ENCODE measurements around the gene CCNDBP1.
"Not testable (repeated sequence)": the region's sequence is repeated elsewhere in the genome, so short reads cannot be mapped to it uniquely, and the experiment has no call there.

Gene CCNDBP1

GRCh38 chr15:43153269-43153668 lies 31.9 kb upstream of the CCNDBP1 start:
- H3K9me2 ChIP-seq (replicated peaks; ENCODE audit: control insufficient read depth, low read length), result no peaks in the 10 kb centered on the region
- no peak overlapping the region for H3K4me3 ChIP-seq (ENCODE audit: low read length)
- H3K9me3 ChIP-seq (ENCODE audit: control insufficient read depth, insufficient read depth, low read length), result no peaks in the 10 kb centered on the region
- no peaks in the 10 kb centered on the region for H3K27me3 ChIP-seq (ENCODE audit: control insufficient read depth, low read length)
- H3K4me2 ChIP-seq (ENCODE audit: low read length), result no peak overlapping the region
- H3F3A ChIP-seq (ENCODE audit: control insufficient read depth, insufficient read depth), result 0 out of 2 replicates have a peak, but pooled peaks cover 5% of the 10 kb centered on the region
- H3K27ac ChIP-seq (ENCODE audit: low read depth, low read length), result no peak overlapping the region
- peaks cover 91% of the 10 kb centered on the region for H3K36me3 ChIP-seq (ENCODE audit: control insufficient read depth, low read length)
- H3K79me2 ChIP-seq (ENCODE audit: control insufficient read depth, low read length), result no peaks in the 10 kb centered on the region
- no peaks in the 10 kb centered on the region for H3K4me1 ChIP-seq (ENCODE audit: control insufficient read depth, low read length)
- H4K20me1 ChIP-seq (ENCODE audit: control insufficient read depth, insufficient read depth, low read depth, low read length), result no peaks in the 10 kb centered on the region
- TF ChIP-seq, protein P1, sequence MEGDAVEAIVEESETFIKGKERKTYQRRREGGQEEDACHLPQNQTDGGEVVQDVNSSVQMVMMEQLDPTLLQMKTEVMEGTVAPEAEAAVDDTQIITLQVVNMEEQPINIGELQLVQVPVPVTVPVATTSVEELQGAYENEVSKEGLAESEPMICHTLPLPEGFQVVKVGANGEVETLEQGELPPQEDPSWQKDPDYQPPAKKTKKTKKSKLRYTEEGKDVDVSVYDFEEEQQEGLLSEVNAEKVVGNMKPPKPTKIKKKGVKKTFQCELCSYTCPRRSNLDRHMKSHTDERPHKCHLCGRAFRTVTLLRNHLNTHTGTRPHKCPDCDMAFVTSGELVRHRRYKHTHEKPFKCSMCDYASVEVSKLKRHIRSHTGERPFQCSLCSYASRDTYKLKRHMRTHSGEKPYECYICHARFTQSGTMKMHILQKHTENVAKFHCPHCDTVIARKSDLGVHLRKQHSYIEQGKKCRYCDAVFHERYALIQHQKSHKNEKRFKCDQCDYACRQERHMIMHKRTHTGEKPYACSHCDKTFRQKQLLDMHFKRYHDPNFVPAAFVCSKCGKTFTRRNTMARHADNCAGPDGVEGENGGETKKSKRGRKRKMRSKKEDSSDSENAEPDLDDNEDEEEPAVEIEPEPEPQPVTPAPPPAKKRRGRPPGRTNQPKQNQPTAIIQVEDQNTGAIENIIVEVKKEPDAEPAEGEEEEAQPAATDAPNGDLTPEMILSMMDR (IDR thresholded peaks at IDR 0.05; ENCODE audit: low read depth, low read length, poor library complexity, severe bottlenecking), result no peak
- no peak for TF ChIP-seq EZH2phosphoT487 (IDR thresholded peaks at IDR 0.05; ENCODE audit: borderline replicate concordance, low read length)

- Histone ChIP-seq H3K27ac (ENCODE audit: low read depth, low read length) (no peak overlapping the region), H3K9me3 (ENCODE audit: control insufficient read depth, insufficient read depth, low read length) (no peaks in the 10 kb centered on the region), H3K36me3 (ENCODE audit: control insufficient read depth, low read length) (peaks cover 56% of the 10 kb centered on the region), H3F3A (ENCODE audit: control insufficient read depth, insufficient read depth) (no peaks in the 10 kb centered on the region), H3K79me2 (ENCODE audit: control insufficient read depth, low read length) (no peaks in the 10 kb centered on the region), H3K4me2 (ENCODE audit: low read length) (no peak overlapping the region), H4K20me1 (ENCODE audit: control insufficient read depth, insufficient read depth, low read depth, low read length) (no peaks in the 10 kb centered on the region), H3K4me3 (ENCODE audit: low read length) (no peak overlapping the region), H3K4me1 (ENCODE audit: control insufficient read depth, low read length) (no peaks in the 10 kb centered on the region), H3K27me3 (ENCODE audit: control insufficient read depth, low read length) (no peaks in the 10 kb centered on the region), H3K9me2 (replicated peaks; ENCODE audit: control insufficient read depth, low read length) (no peaks in the 10 kb centered on the region)
- TF ChIP-seq, protein P1 (IDR thresholded peaks at IDR 0.05; ENCODE audit: low read depth, low read length, poor library complexity, severe bottlenecking), result no peak
- no peak for TF ChIP-seq EZH2phosphoT487 (IDR thresholded peaks at IDR 0.05; ENCODE audit: borderline replicate concordance, low read length)
Observed at GRCh38 chr15:43165801-43166325, 19.3 kb upstream of the CCNDBP1 start.

DNA sequence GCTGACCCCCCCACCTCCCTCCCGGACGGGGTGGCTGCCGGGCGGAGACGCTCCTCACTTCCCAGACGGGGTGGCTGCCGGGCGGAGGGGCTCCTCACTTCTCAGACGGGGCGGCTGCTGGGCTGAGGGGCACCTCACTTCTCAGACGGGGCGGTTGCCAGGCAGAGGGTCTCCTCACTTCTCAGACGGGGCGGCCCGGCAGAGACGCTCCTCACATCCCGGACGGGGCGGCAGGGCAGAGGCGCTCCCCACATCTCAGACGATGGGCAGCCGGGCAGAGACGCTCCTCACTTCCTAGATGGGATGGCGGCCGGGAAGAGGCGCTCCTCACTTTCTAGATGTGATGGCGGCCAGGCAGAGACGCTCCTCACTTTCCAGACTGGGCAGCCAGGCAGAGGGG lies 17.9 kb upstream of the CCNDBP1 start:
- H3K27me3 ChIP-seq (ENCODE audit: control insufficient read depth, low read length), result not testable (repeated sequence)

DNA sequence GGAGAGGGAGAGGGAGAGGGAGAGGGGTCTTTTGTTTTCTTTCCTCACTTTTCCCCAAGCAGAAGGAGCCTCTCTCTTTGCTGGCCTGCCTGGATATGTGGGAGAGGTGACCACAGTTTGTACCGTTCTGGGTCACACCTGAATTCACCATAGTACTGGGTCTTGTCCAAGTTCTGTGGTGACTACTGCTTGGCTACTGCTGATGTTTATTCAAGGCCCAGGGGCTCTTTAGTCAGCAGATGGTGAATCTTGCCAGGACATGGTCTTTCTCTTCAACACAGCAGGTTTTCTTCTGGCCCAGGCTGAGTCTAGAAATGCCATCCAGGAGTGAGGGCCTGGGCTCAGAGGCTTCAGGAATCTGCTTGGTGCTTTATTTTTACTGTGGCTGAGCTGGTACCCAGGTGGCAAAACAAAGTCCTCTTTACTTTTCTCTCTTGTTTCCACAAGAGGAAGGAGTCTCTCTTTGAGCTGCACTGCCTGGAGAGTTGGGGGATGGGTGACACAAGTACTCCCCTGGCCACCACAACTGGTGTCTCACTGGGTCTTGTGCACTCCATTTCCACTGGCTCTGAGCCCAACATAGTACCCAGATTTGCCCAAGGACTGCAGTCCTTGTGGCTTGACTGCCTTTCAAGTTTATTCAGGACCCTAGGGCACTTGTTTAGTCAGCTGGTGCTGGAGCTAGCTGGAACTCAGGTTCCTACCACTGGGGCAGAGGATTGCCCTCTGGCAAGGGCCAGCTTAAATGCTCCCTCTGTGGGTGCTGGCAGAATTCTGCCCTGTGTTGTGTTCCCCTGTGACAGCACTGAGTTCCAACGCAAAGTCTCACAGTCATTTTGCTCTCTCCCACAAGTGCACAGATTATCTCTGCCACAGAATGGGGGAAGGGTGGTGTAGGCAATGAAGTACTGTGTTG lies 16.8 kb upstream of the CCNDBP1 start:
- H3K27ac ChIP-seq (ENCODE audit: low read depth, low read length), result no peak overlapping the region
- no peaks in the 10 kb centered on the region for H3K27me3 ChIP-seq (ENCODE audit: control insufficient read depth, low read length)
- H3K4me1 ChIP-seq (ENCODE audit: control insufficient read depth, low read length), result no peaks in the 10 kb centered on the region
- TF ChIP-seq, protein P1 (IDR thresholded peaks at IDR 0.05; ENCODE audit: low read depth, low read length, poor library complexity, severe bottlenecking), result no peak
- TF ChIP-seq EZH2phosphoT487 (IDR thresholded peaks at IDR 0.05; ENCODE audit: borderline replicate concordance, low read length), result no peak
- H3F3A ChIP-seq (ENCODE audit: control insufficient read depth, insufficient read depth), result no peaks in the 10 kb centered on the region
- H3K79me2 ChIP-seq (ENCODE audit: control insufficient read depth, low read length), result no peaks in the 10 kb centered on the region
- no peak overlapping the region for H3K4me2 ChIP-seq (ENCODE audit: low read length)
- no peaks in the 10 kb centered on the region for H3K9me3 ChIP-seq (ENCODE audit: control insufficient read depth, insufficient read depth, low read length)
- no peaks in the 10 kb centered on the region for H4K20me1 ChIP-seq (ENCODE audit: control insufficient read depth, insufficient read depth, low read depth, low read length)
- no peaks in the 10 kb centered on the region for H3K9me2 ChIP-seq (replicated peaks; ENCODE audit: control insufficient read depth, low read length)
- peaks cover 60% of the 10 kb centered on the region for H3K36me3 ChIP-seq (ENCODE audit: control insufficient read depth, low read length)
- no peak overlapping the region for H3K4me3 ChIP-seq (ENCODE audit: low read length)

More for the DNA sequence above, 17.9 kb upstream of the CCNDBP1 start:
- H3K79me2 ChIP-seq (ENCODE audit: control insufficient read depth, low read length); H3K9me3 ChIP-seq (ENCODE audit: control insufficient read depth, insufficient read depth, low read length); H4K20me1 ChIP-seq (ENCODE audit: control insufficient read depth, insufficient read depth, low read depth, low read length); H3F3A ChIP-seq (ENCODE audit: control insufficient read depth, insufficient read depth); H3K27ac ChIP-seq (ENCODE audit: low read depth, low read length); H3K4me3 ChIP-seq (ENCODE audit: low read length); H3K9me2 ChIP-seq (replicated peaks; ENCODE audit: control insufficient read depth, low read length); H3K4me2 ChIP-seq (ENCODE audit: low read length); H3K4me1 ChIP-seq (ENCODE audit: control insufficient read depth, low read length): not testable (repeated sequence)
- peaks cover 55% of the 10 kb centered on the region for H3K36me3 ChIP-seq (ENCODE audit: control insufficient read depth, low read length)

Measured in DOHH2 (cell line).